Measurements from ENCODE around the gene COL15A1.

COL15A1 gene

GRCh38 chr9:98951967-98952366 is 8.3 kb downstream of the COL15A1 start:
- no peak for DNase-seq

- DNase-seq: no peak
Measured at GRCh38 chr9:98953581-98954243, 10.0 kb downstream of the COL15A1 start.

DNA sequence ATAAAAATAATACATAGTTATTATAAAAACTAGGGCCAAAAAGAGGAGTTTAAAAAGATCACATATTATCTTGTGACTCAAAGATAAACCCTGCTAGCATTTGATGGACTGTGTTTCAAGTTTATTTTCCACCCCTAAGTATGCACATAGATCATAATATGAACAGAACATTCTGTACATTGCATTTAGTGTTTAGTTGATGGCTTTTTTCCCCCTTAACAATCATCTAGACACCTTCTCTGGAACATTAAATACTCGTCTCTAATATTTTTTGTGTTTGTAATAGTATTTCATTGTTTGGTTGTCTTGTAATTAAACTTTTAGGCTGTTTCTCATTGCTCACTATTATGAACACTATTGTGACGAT is 10.5 kb downstream of the COL15A1 start:
- DNase-seq: no peak

- no peak for DNase-seq
Measured at GRCh38 chr9:98955259-98955658, 11.6 kb downstream of the COL15A1 start.

GRCh38 chr9:98957826-98958225 is 14.1 kb downstream of the COL15A1 start:
- no peak for DNase-seq

GRCh38 chr9:98958271-98958984 is 14.7 kb downstream of the COL15A1 start:
- no peak for DNase-seq

GRCh38 chr9:98960409-98960808 is 16.7 kb downstream of the COL15A1 start:
- no peak for DNase-seq

DNA sequence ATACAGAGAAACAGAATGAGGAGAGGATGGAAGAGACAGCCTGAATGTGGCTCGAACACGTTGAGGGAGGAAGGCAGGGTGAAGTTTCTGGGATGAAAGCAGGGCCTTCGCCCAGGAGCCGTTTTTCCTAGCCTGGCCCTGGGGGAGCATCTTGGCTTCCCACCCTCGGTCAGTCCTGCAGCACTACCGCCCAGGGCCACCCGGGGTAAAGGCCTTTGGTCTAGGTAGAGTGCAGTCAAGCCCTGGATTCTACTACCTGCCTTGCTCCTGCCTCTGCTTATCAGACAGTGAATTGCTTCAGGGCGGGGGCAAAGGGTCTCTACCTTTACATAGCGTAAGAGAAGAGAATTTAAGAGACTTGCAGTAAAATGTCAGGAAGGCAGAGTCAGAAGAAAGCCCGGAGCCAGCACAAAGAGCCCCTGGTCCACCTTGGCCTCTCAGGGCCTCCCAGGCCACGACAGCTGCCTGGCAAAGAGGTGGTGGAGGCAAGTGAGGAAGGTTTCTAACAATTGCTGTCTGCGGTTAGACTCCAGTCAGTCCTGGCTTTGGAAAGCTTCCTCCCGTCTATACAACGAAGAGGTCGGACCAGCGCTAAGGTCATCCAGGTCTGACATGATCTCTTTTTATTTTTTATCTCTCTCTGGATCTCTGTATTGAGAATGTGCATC is 17.9 kb downstream of the COL15A1 start:
- DNase-seq: no peak

DNA sequence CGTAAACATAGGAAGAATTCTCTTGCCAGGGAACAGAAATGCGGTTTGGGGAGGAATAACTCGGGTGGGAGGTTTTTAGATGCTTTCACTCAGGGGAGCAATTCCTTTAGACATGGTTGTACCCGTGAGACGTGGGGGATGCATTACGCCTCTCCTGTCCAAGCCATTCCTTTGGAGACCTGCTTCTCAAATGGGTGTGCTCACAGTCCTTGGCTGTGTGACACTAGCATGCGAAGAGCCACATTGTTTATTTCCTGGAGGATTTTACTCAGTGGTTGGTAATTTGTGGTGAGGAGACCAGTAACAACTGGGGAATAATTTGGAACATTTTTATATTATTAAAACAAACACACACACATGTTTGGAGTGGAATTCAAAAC is 18.5 kb downstream of the COL15A1 start:
- no peak for DNase-seq

DNA sequence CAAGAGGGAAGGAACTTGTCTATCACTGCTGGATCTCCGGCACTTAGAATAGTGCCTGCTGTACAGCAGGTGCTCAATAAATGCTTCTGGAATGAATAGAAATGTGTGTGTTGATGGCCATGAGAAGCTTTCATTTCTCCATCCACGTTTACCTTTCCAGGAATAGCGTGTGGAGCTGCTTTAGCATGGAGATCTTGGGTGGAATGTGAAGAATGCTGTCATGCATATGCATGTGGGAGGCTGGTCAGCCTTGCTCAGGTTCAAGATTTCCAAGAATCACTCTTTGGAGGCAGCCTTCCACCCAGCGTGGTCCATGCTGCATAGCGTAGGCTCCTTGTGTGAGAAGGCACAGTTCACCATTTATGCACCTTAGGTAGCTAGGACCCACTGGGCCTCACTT is 19.2 kb downstream of the COL15A1 start:
- DNase-seq: no peak

- no peak for DNase-seq
Measured at GRCh38 chr9:98964201-98964600, 20.5 kb downstream of the COL15A1 start.

- DNase-seq: no peak
Measured at GRCh38 chr9:98964911-98965336, 21.2 kb downstream of the COL15A1 start.

GRCh38 chr9:98966676-98967075 is 23.0 kb downstream of the COL15A1 start:
- DNase-seq: no peak

DNA sequence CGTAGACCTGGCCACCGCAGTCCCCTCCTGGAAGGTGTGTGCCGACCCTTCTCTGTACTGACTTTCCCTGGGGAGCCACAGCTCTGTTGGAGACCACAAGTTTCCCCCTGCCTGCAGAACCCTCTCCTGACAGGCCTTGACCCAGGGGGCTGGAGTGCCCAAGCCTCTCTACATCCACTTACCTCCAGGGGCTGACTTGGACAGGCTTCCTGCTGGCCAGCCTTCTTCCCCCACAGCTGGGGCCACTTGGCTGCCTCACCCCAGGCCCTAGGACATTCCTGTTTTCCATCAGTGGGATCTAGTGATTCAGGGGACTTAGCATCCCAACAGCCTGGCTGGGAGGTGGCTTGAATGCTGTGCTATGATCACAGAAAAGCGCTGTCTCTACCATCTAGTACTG is 23.6 kb downstream of the COL15A1 start:
- no peak for DNase-seq

DNA sequence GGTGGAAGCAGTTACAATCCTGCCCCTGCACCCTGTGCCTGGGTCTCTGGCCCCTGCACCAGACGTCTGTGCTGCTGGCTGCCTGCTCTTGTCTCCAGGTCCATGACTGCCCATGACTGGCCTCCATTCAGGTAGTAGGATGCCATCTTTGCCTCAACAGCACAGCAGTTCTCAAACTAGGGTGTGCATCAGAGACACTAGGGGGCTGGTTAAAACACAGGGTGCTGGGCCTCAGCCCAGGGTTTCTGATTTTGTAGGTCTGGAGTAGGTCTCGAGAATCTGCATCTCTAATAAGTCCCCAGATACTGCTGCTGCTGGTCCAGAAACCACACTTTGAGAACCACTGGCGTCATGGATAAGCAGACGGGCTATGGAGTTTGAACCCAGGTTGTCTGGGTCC is 24.0 kb downstream of the COL15A1 start:
- DNase-seq: no peak

DNA sequence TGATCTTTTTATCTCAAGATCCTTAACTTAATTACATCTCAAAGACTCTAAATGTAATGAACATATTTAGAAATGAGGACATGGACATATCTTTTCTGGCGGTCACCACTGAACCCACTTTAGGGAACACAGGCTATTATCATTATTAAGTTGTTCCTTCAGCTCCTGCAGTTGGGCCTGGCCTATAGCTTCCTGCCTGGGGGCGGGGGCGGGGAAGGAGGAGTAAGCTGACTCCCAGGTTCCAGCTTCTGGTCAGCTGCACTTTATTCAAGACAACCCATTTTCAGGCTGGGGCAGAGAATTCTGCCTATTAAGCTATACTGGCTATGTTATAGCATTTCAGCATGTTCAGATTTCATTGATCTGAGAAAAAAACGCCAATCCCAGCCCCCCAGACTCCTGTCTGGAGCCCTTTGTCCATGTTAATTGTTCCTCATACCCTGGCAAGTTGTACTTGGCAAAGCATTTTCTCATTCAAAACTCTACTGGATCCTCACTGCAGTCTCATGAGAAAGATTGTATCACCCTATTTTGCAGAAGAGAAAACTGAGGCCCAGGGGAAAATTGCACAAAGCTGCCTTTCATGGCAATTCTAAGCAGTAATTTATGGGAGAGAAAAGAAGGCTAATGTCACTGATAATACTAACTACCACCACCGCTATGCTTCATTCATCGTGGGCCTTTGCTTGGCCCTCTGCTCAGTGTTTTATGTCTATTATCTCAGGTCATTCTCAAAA is 25.1 kb downstream of the COL15A1 start:
- no peak for DNase-seq

DNA sequence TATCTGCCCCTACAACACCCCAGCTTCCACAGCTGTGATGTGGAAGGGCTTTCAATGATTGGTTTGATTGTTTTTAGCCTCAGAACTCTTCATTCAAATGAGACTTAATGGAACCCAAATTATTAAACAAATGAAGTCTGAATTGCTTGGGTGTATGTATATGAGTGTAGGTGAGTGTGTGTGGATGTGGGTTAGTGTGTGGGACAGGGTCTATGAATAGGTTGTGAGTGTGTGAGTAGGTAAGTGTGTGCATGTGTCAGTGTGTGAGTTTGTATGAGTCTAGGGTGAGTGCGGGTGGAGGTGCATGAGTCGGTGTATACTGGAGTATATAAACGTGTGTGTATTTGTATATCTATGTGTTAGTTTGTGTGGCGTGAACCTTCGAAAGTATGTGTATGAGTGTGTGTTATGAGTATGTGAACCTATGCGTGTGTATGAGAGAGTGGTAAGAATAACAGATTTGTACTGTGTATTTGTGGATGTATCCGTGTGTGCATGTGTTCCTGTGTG is 26.9 kb downstream of the COL15A1 start:
- DNase-seq: no peak

- DNase-seq: no peak
Measured at GRCh38 chr9:98971168-98971914, 27.6 kb downstream of the COL15A1 start.

DNA sequence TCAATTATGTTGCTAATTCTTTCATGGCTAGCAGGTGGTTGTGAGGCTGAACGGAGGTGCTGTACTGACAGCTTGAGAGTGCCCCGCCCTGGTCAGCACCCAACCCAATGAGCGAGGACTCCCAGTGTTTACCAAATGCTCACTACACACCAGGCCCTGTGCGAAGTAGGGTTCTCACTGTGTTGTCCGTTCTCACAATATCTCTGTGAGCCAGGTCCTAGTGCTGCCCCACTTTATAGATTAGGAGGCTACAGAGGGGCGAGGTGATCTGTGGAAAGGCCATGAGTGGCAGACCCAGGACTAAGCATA is 28.2 kb downstream of the COL15A1 start:
- no peak for DNase-seq

- DNase-seq: no peak
Measured at GRCh38 chr9:98972716-98973115, 29.0 kb downstream of the COL15A1 start.

DNA sequence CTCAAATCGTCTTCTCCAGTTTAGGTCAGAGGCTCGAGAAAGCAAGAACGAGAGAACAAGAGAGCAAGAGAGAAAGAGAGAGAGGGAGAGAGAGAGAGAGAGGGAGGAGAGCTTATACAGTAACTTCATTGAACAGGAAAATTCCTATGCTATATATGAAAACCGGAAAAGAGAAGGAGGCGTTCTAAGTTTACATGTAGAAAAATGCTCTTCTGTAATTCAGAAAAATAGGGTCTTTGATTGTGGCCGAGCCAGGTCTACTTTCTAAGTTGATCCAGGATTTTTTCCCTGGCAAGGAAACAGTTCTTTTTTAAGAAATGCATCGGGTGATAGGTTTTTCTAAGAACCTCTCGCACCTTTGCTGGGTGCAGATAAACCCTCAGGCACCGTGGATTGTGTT is 29.5 kb downstream of the COL15A1 start:
- DNase-seq: no peak

- no peak for DNase-seq
Measured at GRCh38 chr9:98973576-98973975, 29.9 kb downstream of the COL15A1 start.

GRCh38 chr9:98974106-98974505 is 30.4 kb downstream of the COL15A1 start:
- DNase-seq: no peak
